Transverse colon (tissue), 4 donors: ENCODE measurements around the gene CILP2. TPM values are rescaled to one million over a fixed set of nuclear protein-coding genes. Genes with fewer than 3 reads are reported as not detected.

Experiments
- DNase-seq: peaks from one replicate; pipeline ENCODE4 v3.0.0-alpha.2; 2019
- H3K27ac ChIP-seq, 4 donors: fragments of 200-600 bp; sonication (generic); 2 replicates each; pipeline ENCODE4 v1.5.1; 2016 to 2018; ENCODE audit warnings: inconsistent platforms in 4 of 4
- H3K27me3 ChIP-seq: fragments of 200-600 bp; sonication (generic); 2 replicates; pipeline ENCODE4 v1.5.1; 2017; ENCODE audit warnings: inconsistent platforms
- H3K36me3 ChIP-seq, 4 donors: fragments of 200-600 bp; sonication (generic); 2 replicates each; pipeline ENCODE4 v1.5.1; 2017 to 2019; ENCODE audit warnings: inconsistent platforms in 4 of 4
- H3K4me1 ChIP-seq, 4 donors: fragments of 200-600 bp; sonication (generic); 2 replicates each; pipeline ENCODE4 v1.5.1; 2017 to 2020; ENCODE audit warnings: inconsistent platforms in 4 of 4
- H3K4me3 ChIP-seq, 4 donors: fragments of 200-600 bp; sonication (generic); 1 replicate in 1 of 4; 2 replicates in 3 of 4; pipeline versions ENCODE4 v1.5.1 to v1.6.1; 2017 to 2019; ENCODE audit warnings: inconsistent platforms in 4 of 4
- H3K9me3 ChIP-seq, 2 donors: fragments of 200-600 bp; sonication (generic); 2 replicates each; pipeline ENCODE4 v1.5.1; 2017 to 2019; ENCODE audit warnings: inconsistent platforms in 2 of 2
- EP300 ChIP-seq: sonication (generic); formaldehyde crosslinking; IDR thresholded peaks from one replicate; pipeline ENCODE4 v1.6.1; 2017; ENCODE audit warnings: antibody characterized with exemption, low read depth
- POLR2A ChIP-seq: fragments of 450-650 bp; IDR thresholded peaks from one replicate; pipeline ENCODE4 v1.6.1; 2016; ENCODE audit warnings: antibody characterized with exemption, mild to moderate bottlenecking, moderate library complexity
- POLR2AphosphoS5 ChIP-seq, 3 donors: sonication (generic); formaldehyde crosslinking; IDR thresholded peaks; one replicate each; pipeline ENCODE4 v1.6.1; 2016; ENCODE audit warnings: antibody characterized with exemption in 3 of 3
- WGBS, 2 donors: methylation state at CpG; one replicate each; pipeline ENCODE4 v1.1.5; 2018; ENCODE audit warnings: low coverage in 1 of 2; 5-methylcytosine and 5-hydroxymethylcytosine counted together
- in situ Hi-C, 4 donors: fragments of 200-750 bp; cut with MboI; loops; one replicate each; pipeline versions ENCODE4 v1.15.0 to v1.15.1; 2017; ENCODE audit warnings: low sequenced_read_pairs in 3 of 4, low pct_ligation_motif_present in 1 of 4, low pct_unique_long_range_greater_than_20kb in 1 of 4
- intact Hi-C: fragments of 100-400 bp; cut with DNase I; formaldehyde crosslinking; loops from one replicate; pipeline ENCODE4 v1.15.1; 2023; ENCODE audit warnings: low total_unique reads
- total RNA-seq, 4 donors: library from RNA; depleted of rRNA; stranded (reverse); fragments of >200 nt; gene quantifications; one replicate each; pipeline ENCODE4 v1.1.0, GENCODE V29; 2016
- TF ChIP-seq, protein P1 (sequence below), 5 experiments: fragments of 200-600 bp in 3 of 5; fragments of 450-650 bp in 2 of 5; sonication (generic) in 3 of 5; IDR thresholded peaks; 1 replicate in 2 of 5; 2 replicates in 3 of 5; pipeline ENCODE4 v1.5.1; 2016 to 2017; ENCODE audit warnings: antibody characterized with exemption in 5 of 5, inconsistent platforms in 3 of 5, mild to moderate bottlenecking in 2 of 5, moderate library complexity in 1 of 5

CILP2 gene
- total RNA-seq, 4 donors from 2014 or later: 0.48 TPM; not detected in 3

GRCh38 chr19:19547674-19548336 is 9.7 kb downstream of the CILP2 start:
- no peaks in the 10 kb centered on the region for H3K9me3 ChIP-seq
- H3K4me1 ChIP-seq: no peaks in the 10 kb centered on the region
- no peak overlapping the region for H3K27ac ChIP-seq
- H3K4me3 ChIP-seq: no peak overlapping the region
- intact Hi-C loops: no loop called here
- no peak for DNase-seq
- no peaks in the 10 kb centered on the region for H3K36me3 ChIP-seq
- peaks cover 48% of the 10 kb centered on the region for H3K27me3 ChIP-seq
- in situ Hi-C loops: loop anchor here in 3 of 4 donors (25.0 kb wide), 3 partner anchors 89 to 739 kb away; partner anchors contain the start of genes GMIP (in 1 of the 3) and LPAR2 (in 1 of the 3)
- TF ChIP-seq, protein P1, sequence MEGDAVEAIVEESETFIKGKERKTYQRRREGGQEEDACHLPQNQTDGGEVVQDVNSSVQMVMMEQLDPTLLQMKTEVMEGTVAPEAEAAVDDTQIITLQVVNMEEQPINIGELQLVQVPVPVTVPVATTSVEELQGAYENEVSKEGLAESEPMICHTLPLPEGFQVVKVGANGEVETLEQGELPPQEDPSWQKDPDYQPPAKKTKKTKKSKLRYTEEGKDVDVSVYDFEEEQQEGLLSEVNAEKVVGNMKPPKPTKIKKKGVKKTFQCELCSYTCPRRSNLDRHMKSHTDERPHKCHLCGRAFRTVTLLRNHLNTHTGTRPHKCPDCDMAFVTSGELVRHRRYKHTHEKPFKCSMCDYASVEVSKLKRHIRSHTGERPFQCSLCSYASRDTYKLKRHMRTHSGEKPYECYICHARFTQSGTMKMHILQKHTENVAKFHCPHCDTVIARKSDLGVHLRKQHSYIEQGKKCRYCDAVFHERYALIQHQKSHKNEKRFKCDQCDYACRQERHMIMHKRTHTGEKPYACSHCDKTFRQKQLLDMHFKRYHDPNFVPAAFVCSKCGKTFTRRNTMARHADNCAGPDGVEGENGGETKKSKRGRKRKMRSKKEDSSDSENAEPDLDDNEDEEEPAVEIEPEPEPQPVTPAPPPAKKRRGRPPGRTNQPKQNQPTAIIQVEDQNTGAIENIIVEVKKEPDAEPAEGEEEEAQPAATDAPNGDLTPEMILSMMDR (IDR thresholded peaks at IDR 0.05): no peak
- TF ChIP-seq EP300 (no peak), POLR2A (no peak), POLR2AphosphoS5 (IDR thresholded peaks at IDR 0.05) (no peak)
- 62% methylated on average over 13 of the region's 15 CpGs; no CpG with 5 or more reads in 1 of the 2 donors for WGBS, 2 donors

DNA sequence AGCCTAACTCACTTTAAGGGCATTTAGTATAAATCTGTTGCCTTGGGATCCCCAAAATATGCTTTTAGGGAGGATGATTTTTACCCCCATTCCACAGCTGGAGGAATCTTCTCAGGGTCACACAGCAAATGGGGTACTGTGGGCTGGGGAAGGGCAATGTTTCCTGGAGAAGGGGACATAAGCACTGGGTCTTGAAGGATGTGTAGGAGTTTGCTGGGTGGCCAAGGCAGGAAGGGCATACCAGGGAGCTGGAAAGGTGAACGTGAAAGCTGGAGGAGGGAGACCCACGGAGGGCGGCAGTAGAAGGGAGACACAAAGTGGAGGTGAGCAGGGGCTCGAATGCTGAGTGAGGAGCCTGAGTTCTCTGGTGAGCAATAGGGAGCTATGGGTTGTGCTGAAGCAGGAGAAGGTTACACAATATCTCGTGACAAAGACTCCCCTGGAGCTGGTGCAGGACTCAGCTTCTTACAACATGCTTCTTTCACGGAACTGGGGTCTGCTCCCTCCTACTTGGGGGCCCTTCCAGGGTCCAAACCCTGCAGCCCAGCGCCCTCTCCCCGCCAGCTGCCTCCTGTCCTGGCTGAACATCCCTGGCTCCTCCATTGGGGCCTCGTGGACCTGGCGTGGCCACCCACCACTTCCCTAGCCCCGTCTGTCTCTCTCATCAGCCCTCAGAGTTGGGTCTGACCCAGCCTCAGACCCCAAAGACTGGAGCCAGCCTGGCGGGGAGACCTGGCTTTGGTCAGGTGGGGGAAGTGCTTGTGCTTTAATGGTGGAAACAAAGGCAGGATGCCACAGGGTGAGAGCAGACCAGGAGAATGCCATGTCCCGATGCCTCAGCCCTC is 11.1 kb downstream of the CILP2 start:
- 62 to 75% methylated on average over 4 to 12 of the region's 13 CpGs for WGBS, 2 donors
- no peak overlapping the region for H3K27ac ChIP-seq
- in situ Hi-C loops: loop anchor here in 3 of 4 donors (25.0 kb wide), 3 partner anchors 88 to 738 kb away; partner anchors contain the start of genes GMIP (in 1 of the 3) and LPAR2 (in 1 of the 3)
- intact Hi-C loops: no loop called here
- DNase-seq: no peak
- H3K4me1 ChIP-seq: no peaks in the 10 kb centered on the region
- TF ChIP-seq EP300: no peak
- TF ChIP-seq, protein P1 (IDR thresholded peaks at IDR 0.05): no peak
- TF ChIP-seq POLR2AphosphoS5 (IDR thresholded peaks at IDR 0.05): no peak
- no peak for TF ChIP-seq POLR2A
- no peaks in the 10 kb centered on the region for H3K36me3 ChIP-seq
- H3K4me3 ChIP-seq: no peak overlapping the region
- H3K27me3 ChIP-seq: peaks cover 38% of the 10 kb centered on the region
- H3K9me3 ChIP-seq: no peaks in the 10 kb centered on the region

DNA sequence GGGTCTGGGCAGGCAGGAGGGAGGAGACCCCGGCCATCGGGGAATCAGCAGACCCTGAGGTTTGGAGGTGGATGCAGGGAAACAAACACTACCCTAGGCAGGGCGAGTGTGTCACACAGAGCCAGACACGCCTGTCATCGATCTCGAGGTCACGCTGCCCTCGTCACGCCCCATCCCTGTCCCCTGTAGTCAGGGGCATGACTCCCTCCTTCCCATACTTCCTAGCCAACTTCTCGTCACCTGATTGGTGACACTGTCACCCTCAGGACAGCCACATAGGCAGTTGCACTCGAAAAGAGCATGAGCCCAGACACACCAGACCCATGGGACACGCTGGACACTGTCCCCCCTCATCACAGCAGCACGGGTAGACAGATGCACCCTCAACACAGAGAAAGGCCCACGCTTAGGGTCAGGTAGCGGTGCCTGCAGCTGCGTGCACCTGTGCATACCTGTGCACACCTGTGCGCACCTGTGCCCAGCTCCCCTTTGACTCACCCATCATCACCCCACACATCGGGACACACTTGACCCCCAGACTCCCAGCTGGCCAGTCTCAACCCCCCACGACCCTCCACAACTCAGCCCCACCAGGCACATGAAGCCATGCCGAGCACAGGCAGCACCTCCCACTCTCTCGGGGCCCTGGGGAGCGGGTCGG is 11.9 kb downstream of the CILP2 start:
- in situ Hi-C loops: loop anchor here in 3 of 4 donors (25.0 kb wide), 3 partner anchors 87 to 737 kb away; partner anchors contain the start of genes GMIP (in 1 of the 3) and LPAR2 (in 1 of the 3)
- Histone ChIP-seq H3K9me3 (no peaks in the 10 kb centered on the region), H3K27me3 (peaks cover 38% of the 10 kb centered on the region), H3K4me3 (no peak overlapping the region), H3K4me1 (no peaks in the 10 kb centered on the region), H3K27ac (no peak overlapping the region), H3K36me3 (no peaks in the 10 kb centered on the region)
- TF ChIP-seq POLR2A: no peak
- TF ChIP-seq, protein P1 (IDR thresholded peaks at IDR 0.05): no peak
- WGBS, 2 donors: 62 to 82% methylated on average over 2 to 23 of the region's 23 CpGs
- no peak for DNase-seq
- intact Hi-C loops: no loop called here

DNA sequence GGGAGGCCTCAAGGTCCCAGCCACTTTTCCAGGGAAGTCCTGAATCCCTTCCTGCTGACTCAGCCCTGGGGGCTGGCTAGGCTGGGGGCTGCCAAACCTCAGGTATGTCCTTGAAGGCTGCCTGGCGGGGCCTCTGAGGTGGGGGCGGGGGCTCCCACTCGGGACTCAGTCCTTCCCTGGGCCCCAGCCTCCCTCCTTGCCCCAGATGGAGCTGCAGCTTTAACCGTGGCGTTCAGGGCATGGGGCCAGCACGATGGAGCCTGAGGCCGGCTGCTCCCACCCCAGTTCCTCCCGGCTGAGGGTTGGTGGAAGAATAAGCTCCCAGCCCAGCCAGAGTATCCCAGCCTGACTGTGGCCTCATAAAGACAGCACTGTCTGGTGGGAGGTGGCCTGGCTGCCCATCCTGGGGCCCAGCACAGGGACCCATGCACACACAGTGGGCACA is 12.4 kb downstream of the CILP2 start:
- intact Hi-C loops: no loop called here
- no peak for DNase-seq
- no CpG with 5 or more reads among the region's 8 CpGs for WGBS, 2 donors

More for the DNA sequence above, 12.4 kb downstream of the CILP2 start:
- Histone ChIP-seq H3K27me3 (peaks cover 38% of the 10 kb centered on the region), H3K36me3 (no peaks in the 10 kb centered on the region), H3K4me3 (no peak overlapping the region), H3K9me3 (no peaks in the 10 kb centered on the region), H3K4me1 (no peaks in the 10 kb centered on the region), H3K27ac (no peak overlapping the region)
- in situ Hi-C loops: no loop called here
- TF ChIP-seq POLR2A (no peak), EP300 (no peak), POLR2AphosphoS5 (IDR thresholded peaks at IDR 0.05) (no peak)
- TF ChIP-seq, protein P1 (IDR thresholded peaks at IDR 0.05): no peak
